22Rv1 (cell line): Measurements from ENCODE around the gene OST4.

Source experiments
- ZFX ChIP-seq: fragments of 450-650 bp; IDR thresholded peaks from 2 replicates; pipeline ENCODE4 v1.6.1; 2017; ENCODE audit warnings: antibody characterized with exemption, borderline replicate concordance
- TF ChIP-seq, protein P1 (sequence below): fragments of 450-650 bp; IDR thresholded peaks from 2 replicates; pipeline ENCODE4 v1.5.1; 2017; ENCODE audit warnings: mild to moderate bottlenecking

DNA sequence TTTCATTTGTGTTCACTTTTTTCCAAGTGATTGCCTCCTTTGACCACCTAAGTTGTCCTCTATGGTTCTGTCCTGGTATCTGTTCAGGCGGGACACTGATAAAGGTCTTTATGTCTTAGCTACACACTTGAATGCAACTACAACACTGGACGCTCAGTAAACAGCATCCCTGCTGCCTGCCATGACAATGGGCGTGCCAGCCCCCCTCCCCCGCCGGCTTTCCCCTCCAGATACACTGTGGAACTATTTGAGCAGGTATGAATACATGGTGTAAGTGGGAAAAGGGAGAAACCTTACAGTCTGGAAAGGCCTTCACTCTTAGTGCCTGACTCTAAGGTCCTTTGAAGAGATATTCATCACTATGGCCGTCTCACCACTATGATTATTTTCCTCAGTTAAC lies 14.3 kb downstream of the OST4 start:
- TF ChIP-seq, protein P1, sequence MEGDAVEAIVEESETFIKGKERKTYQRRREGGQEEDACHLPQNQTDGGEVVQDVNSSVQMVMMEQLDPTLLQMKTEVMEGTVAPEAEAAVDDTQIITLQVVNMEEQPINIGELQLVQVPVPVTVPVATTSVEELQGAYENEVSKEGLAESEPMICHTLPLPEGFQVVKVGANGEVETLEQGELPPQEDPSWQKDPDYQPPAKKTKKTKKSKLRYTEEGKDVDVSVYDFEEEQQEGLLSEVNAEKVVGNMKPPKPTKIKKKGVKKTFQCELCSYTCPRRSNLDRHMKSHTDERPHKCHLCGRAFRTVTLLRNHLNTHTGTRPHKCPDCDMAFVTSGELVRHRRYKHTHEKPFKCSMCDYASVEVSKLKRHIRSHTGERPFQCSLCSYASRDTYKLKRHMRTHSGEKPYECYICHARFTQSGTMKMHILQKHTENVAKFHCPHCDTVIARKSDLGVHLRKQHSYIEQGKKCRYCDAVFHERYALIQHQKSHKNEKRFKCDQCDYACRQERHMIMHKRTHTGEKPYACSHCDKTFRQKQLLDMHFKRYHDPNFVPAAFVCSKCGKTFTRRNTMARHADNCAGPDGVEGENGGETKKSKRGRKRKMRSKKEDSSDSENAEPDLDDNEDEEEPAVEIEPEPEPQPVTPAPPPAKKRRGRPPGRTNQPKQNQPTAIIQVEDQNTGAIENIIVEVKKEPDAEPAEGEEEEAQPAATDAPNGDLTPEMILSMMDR: no peak
- TF ChIP-seq ZFX: no peak
